Measurements from ENCODE around the gene PRELID3B.

PRELID3B gene

GRCh38 chr20:59010995-59011873 is 31.4 kb downstream of the PRELID3B start:
- DNase-seq (ENCODE audit: extremely low spot score): no peak
- POLR2A ChIA-PET: no interaction called here
- CTCF ChIA-PET: interaction anchor here (1.1 to 1.7 kb wide), 2 partner anchors 18 to 77 kb away, joined by 3 read pairs; no protein-coding TSS in a partner anchor
- TF ChIP-seq, protein P1, sequence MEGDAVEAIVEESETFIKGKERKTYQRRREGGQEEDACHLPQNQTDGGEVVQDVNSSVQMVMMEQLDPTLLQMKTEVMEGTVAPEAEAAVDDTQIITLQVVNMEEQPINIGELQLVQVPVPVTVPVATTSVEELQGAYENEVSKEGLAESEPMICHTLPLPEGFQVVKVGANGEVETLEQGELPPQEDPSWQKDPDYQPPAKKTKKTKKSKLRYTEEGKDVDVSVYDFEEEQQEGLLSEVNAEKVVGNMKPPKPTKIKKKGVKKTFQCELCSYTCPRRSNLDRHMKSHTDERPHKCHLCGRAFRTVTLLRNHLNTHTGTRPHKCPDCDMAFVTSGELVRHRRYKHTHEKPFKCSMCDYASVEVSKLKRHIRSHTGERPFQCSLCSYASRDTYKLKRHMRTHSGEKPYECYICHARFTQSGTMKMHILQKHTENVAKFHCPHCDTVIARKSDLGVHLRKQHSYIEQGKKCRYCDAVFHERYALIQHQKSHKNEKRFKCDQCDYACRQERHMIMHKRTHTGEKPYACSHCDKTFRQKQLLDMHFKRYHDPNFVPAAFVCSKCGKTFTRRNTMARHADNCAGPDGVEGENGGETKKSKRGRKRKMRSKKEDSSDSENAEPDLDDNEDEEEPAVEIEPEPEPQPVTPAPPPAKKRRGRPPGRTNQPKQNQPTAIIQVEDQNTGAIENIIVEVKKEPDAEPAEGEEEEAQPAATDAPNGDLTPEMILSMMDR (IDR thresholded peaks at IDR 0.05; ENCODE audit: control extremely low read depth, extremely low read depth, low read depth, missing control alignments): no peak

- ChIA-PET CTCF (interaction anchor here (1.7 kb wide), 1 partner anchor 77 kb away, joined by 3 read pairs; no protein-coding TSS in a partner anchor), POLR2A (no interaction called here)
- TF ChIP-seq, protein P1 (IDR thresholded peaks at IDR 0.05; ENCODE audit: control extremely low read depth, extremely low read depth, low read depth, missing control alignments): no peak
- no peak for DNase-seq (ENCODE audit: extremely low spot score)
These were observed 32.1 kb downstream of the PRELID3B start for GRCh38 chr20:59010321-59010994.

- ChIA-PET POLR2A (interaction anchor here (0.6 to 2.0 kb wide), 9 partner anchors 11 to 1326 kb away, joined by 3 to 11 read pairs (median 4); partner anchors contain the start of genes ATP5F1E and STX16), CTCF (interaction anchor here (1.4 to 1.8 kb wide), 4 partner anchors 9 to 199 kb away, joined by 5 to 9 read pairs (median 6); partner anchors contain the start of genes ATP5F1E and TUBB1)
- DNase-seq (ENCODE audit: extremely low spot score): no peak
- TF ChIP-seq, protein P1 (IDR thresholded peaks at IDR 0.05; ENCODE audit: control extremely low read depth, extremely low read depth, low read depth, missing control alignments): no peak
These were observed 33.8 kb downstream of the PRELID3B start for GRCh38 chr20:59008715-59009336.

- CTCF ChIA-PET: interaction anchor here (1.4 to 1.8 kb wide), 4 partner anchors 10 to 200 kb away, joined by 5 to 9 read pairs (median 6); partner anchors contain the start of genes ATP5F1E and TUBB1
- POLR2A ChIA-PET: interaction anchor here (0.6 to 2.0 kb wide), 11 partner anchors 10 to 1325 kb away, joined by 3 to 11 read pairs (median 4); partner anchors contain the start of genes ATP5F1E and STX16
These were observed 34.7 kb downstream of the PRELID3B start for GRCh38 chr20:59007665-59008511.

DNA sequence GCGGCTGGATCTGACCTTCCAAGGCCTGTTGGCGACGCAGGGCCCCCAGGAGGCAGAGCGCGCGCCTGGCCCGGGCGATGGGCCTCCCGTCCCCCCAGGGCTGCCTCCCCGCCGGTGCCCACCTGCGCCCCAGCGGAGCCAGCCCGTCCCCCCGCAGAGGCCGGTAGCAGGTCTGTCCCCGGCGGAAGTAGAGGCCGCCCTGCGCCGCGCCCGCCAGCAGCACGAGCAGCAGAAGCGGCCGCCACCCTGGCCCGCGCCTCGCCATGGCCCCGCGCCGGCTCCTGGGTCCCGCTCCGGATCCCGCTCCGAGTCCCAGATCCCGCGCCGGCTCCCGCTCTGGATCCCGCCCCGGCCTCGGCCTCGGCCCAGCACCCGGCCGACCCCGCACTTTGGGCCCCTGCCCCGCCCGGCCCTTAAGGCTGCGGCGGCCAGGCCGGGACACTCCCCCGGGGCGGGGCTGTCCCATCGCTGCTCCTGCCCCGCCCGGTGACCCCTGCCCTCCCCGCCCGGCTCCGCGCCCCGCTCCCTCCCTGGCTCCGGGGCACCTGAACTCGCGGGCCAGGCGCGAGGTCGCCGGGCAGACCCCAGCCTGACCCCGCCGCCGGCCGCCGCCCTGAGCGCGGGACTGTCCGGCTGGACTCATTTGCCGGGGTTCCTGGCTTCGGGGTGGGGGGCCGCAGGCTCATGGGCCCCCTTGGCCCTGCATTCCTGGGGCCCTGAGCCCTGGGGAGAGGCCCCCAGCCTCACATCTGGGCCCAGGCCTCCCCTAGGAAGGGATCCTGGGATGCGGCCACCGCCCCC is 35.5 kb downstream of the PRELID3B start, which contains the start of gene CTSZ:
CTSZ (minus strand) TSS at position 391 of the 801 bp plus-strand sequence; CDS start at position 265, 126 bp downstream.
- ChIA-PET CTCF (no interaction called here), POLR2A (interaction anchor here (1.0 to 2.0 kb wide), 4 partner anchors 10 to 1324 kb away, joined by 4 to 11 read pairs (median 4); partner anchors contain the start of gene ATP5F1E)
- DNase-seq (ENCODE audit: extremely low spot score): peak; percentile 83
- TF ChIP-seq, protein P1 (IDR thresholded peaks at IDR 0.05; ENCODE audit: control extremely low read depth, extremely low read depth, low read depth, missing control alignments): no peak

More at GRCh38 chr20:59007665-59008511, 34.7 kb downstream of the PRELID3B start:
- TF ChIP-seq, protein P1 (IDR thresholded peaks at IDR 0.05; ENCODE audit: control extremely low read depth, extremely low read depth, low read depth, missing control alignments): no peak
- peak; percentile 91 for DNase-seq (ENCODE audit: extremely low spot score)
